Measurements from ENCODE around the gene SLC66A3. TPM values are rescaled to one million over a fixed set of nuclear protein-coding genes. Genes with fewer than 3 reads are reported as not detected.

SLC66A3 gene
- total RNA-seq, 1 donor from 2014 or later, result 9.8 TPM

- no peak for DNase-seq
These were observed 65.2 kb downstream of the SLC66A3 start for GRCh38 chr2:11220445-11220844.

GRCh38 chr2:11222845-11223244 is 67.6 kb downstream of the SLC66A3 start:
- DNase-seq, result no peak

- DNase-seq, result no peak
These were observed 69.6 kb downstream of the SLC66A3 start for GRCh38 chr2:11224887-11225286.

DNA sequence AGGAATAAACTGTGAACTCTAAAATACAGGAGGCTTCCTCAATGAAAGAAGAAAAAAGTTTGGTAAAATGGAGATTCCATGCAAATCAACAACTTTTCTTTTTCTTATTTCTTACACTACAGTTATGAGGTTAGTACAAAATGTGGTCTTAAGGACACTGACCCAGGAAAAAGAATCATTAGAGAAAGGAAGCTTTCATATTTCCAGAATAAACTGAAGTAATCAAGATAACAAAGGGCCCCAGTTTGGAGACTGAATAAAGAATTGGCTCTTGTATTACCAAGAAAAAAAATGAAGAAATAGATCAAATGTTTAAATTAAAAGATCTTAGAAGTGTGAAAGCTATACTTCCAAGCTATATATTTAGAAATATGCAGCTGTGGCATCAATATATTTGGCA is 72.3 kb downstream of the SLC66A3 start:
- no peak for DNase-seq

Other genes starting within 250 kb of the SLC66A3 start
- gene KCNF1, start 243.5 kb upstream of the SLC66A3 start, total RNA-seq, result 13.3 TPM
- 68.2 TPM for gene ROCK2, start 189.2 kb downstream of the SLC66A3 start, total RNA-seq

All from occipital lobe (tissue), 2 donors.